GM12878 (cell line): Measurements from ENCODE around the gene MSL3B.

ENCODE experiments used
- ATAC-seq: fragments of 200-7000 bp; cut with Tn5 transposase; 3 replicates; pipeline ENCODE4 v1.9.1; 2020; ENCODE audit warnings: mild to moderate bottlenecking, moderate library complexity
- BruUV-seq: library from RNA; stranded (reverse); fragments of 400-500 nt; replicated peaks from 2 replicates; lab custom pipeline; 2021; lab: Mats Ljungman, UMichigan
- CTCF ChIA-PET: fragments of 300-600 bp; sonication (Branson Sonifier 250); formaldehyde crosslinking; extraction: SDS; loops from one replicate; lab custom pipeline; 2021; ENCODE audit warnings: inconsistent platforms; lab: Yijun Ruan, JAX
- POLR2A ChIA-PET: fragments of 350-600 bp; formaldehyde crosslinking; extraction: SDS; loops from one replicate; lab custom pipeline; 2021; ENCODE audit warnings: inconsistent platforms; lab: Charles Lee
- RAD21 ChIA-PET: fragments of 300-600 bp; sonication (Branson Sonifier 250); formaldehyde crosslinking; loops from one replicate; lab custom pipeline; 2023; ENCODE audit warnings: antibody characterized with exemption; ENCODE audit not compliant: unreplicated experiment; lab: Charles Lee
- SMC1A ChIA-PET: fragments of 300-600 bp; sonication (Branson Sonifier 250); formaldehyde crosslinking; loops from one replicate; lab custom pipeline; 2023; ENCODE audit not compliant: unreplicated experiment, uncharacterized antibody; lab: Charles Lee
- DNase-seq: peaks from one replicate; pipeline ENCODE4 v3.0.0-alpha.2; 2011; ENCODE audit warnings: low read depth, low spot score
- FAIRE-seq: peaks from 3 replicates; lab custom pipeline; 2011; peaks lifted over from hg19 to GRCh38; lab: Jason Lieb, UNC
- H2AFZ ChIP-seq: 2 replicates; pipeline ENCODE4 v1.6.0; 2011; ENCODE audit warnings: low read depth, low read length, control low read depth; ENCODE audit not compliant: control insufficient read depth
- H3K27ac ChIP-seq: 2 replicates; pipeline ENCODE4 v1.5.1; 2011; ENCODE audit warnings: control low read depth; ENCODE audit not compliant: control insufficient read depth, insufficient read depth
- H3K27me3 ChIP-seq, 2 experiments: replicated peaks in 1 of 2; 2 replicates each; pipeline versions ENCODE4 v1.6.0 to v1.6.1; 2011; ENCODE audit warnings: low read length in 1 of 2; ENCODE audit not compliant: control insufficient read depth in 2 of 2, insufficient read depth in 2 of 2
- H3K36me3 ChIP-seq, 2 experiments: 2 replicates each; pipeline ENCODE4 v1.5.1; 2011; ENCODE audit warnings: low read length in 1 of 2; ENCODE audit not compliant: control insufficient read depth in 2 of 2, insufficient read depth in 2 of 2
- H3K4me1 ChIP-seq: 2 replicates; pipeline ENCODE4 v1.6.1; 2011; ENCODE audit warnings: mild to moderate bottlenecking, low read length, moderate library complexity, mixed read lengths; ENCODE audit not compliant: control insufficient read depth, insufficient read depth
- H3K4me2 ChIP-seq: 2 replicates; pipeline ENCODE4 v1.6.0; 2011; ENCODE audit warnings: control low read depth; ENCODE audit not compliant: control insufficient read depth, insufficient read depth
- H3K4me3 ChIP-seq: fragments of 200-600 bp; sonication (generic); 2 replicates; pipeline ENCODE4 v1.5.1; 2016
- H3K79me2 ChIP-seq: 2 replicates; pipeline ENCODE4 v1.6.0; 2011; ENCODE audit warnings: low read length; ENCODE audit not compliant: control insufficient read depth, insufficient read depth
- H3K9ac ChIP-seq: 2 replicates; pipeline ENCODE4 v1.8.0; 2011; ENCODE audit warnings: low read length, control low read depth, mixed read lengths; ENCODE audit not compliant: control insufficient read depth, insufficient read depth
- H3K9me3 ChIP-seq: replicated peaks from 3 replicates; pipeline ENCODE4 v1.5.1; 2011; ENCODE audit warnings: mild to moderate bottlenecking, low read length; ENCODE audit not compliant: control insufficient read depth, insufficient read depth
- H4K20me1 ChIP-seq: 2 replicates; pipeline ENCODE4 v1.6.0; 2011; ENCODE audit not compliant: control insufficient read depth, insufficient read depth
- CHD1 ChIP-seq: IDR thresholded peaks from 2 replicates; pipeline ENCODE4 v1.6.1; 2012; ENCODE audit warnings: low read depth, low read length, improper control_type of control experiment
- NFIC ChIP-seq: IDR thresholded peaks from 2 replicates; pipeline ENCODE4 v1.6.1; 2012; ENCODE audit warnings: low read depth, mild to moderate bottlenecking, inconsistent platforms, low read length, moderate library complexity
- YY1 ChIP-seq: IDR thresholded peaks from 2 replicates; pipeline ENCODE4 v1.6.1; 2011; ENCODE audit warnings: low read depth, mild to moderate bottlenecking, low read length
- ZBTB40 ChIP-seq: fragments of 450-650 bp; IDR thresholded peaks from 2 replicates; pipeline ENCODE4 v1.6.1; 2016; ENCODE audit warnings: mild to moderate bottlenecking, moderate library complexity, borderline replicate concordance
- ZNF384 ChIP-seq: IDR thresholded peaks from 2 replicates; pipeline ENCODE4 v1.6.1; 2012; ENCODE audit warnings: low read depth, mild to moderate bottlenecking, low read length, improper control_type of control experiment, borderline replicate concordance
- WGBS: methylation state at CpG from one replicate; pipeline ENCODE4 v1.1.6; 2016; ENCODE audit warnings: low lambda C conversion rate; ENCODE audit not compliant: insufficient replicate concordance, insufficient coverage; ENCODE audit errors: missing lambda C conversion rate; 5-methylcytosine and 5-hydroxymethylcytosine counted together
- in situ Hi-C: fragments of 300-500 bp; cut with MboI; formaldehyde crosslinking; loops from 9 replicates; pipeline ENCODE4 v1.14.3; 2018; ENCODE audit warnings: mixed read lengths
- intact Hi-C: fragments of 100-400 bp; cut with micrococcal nuclease; formaldehyde crosslinking; loops from one replicate; pipeline ENCODE4 v1.14.2; 2022; ENCODE audit not compliant: unreplicated experiment

The MSL3B gene

GRCh38 chr2:233852056-233852455 lies 16.1 kb downstream of the MSL3B start (continued):
- TF ChIP-seq ZNF384 (no peak), NFIC (no peak), YY1 (no peak)

DNA sequence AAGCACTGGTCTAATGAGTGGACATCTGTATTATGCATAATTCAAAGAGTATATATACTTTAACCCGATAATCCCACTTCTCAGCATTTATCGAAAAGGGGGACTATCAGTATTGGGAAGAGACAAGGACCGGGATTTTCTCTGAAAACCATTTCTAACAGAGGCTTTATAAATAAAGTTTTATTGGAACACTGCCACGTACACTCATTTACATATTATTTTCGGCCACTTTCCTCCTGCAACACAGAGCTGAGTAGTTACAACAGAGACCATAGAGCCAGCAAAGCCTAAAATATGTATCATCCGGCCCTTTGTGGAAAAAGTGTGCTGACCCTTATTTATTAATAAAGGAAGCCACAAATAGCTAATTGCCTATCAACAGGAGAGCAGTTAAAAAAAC lies 17.0 kb downstream of the MSL3B start:
- no peaks in the 10 kb centered on the region for H3K9me3 ChIP-seq
- no peak overlapping the region for H3K4me3 ChIP-seq
- H3K4me2 ChIP-seq = no peak overlapping the region
- no peak overlapping the region for H3K9ac ChIP-seq
- ATAC-seq (no peak), DNase-seq (no peak), FAIRE-seq (no peak)
- 0 out of 2 replicates have a peak, but pooled peaks cover 2% of the 10 kb centered on the region for H4K20me1 ChIP-seq
- peaks cover 43% of the 10 kb centered on the region for H3K79me2 ChIP-seq
- BruUV-seq = no TSS peak
- WGBS = 79% methylated on average over 6 of the region's 6 CpGs
- no peaks in the 10 kb centered on the region for H3K27me3 ChIP-seq
- no peak overlapping the region for H2AFZ ChIP-seq
- in situ Hi-C loops = no loop called here
- CTCF ChIA-PET = interaction anchor here (1.0 to 1.1 kb wide), 2 partner anchors 8 to 12 kb away, joined by 3 read pairs; no protein-coding TSS in a partner anchor
- POLR2A ChIA-PET = no interaction called here
- SMC1A ChIA-PET = no interaction called here
- no peak overlapping the region for H3K27ac ChIP-seq
- peaks cover 7% of the 10 kb centered on the region; the same call in 1 of the 2 replicates for H3K4me1 ChIP-seq
- RAD21 ChIA-PET = no interaction called here
- no peak for TF ChIP-seq CHD1
- peak; percentile 91 for TF ChIP-seq ZBTB40
- TF ChIP-seq, all 136 proteins: peak for 1
- intact Hi-C loops = loop anchor here (5.0 kb wide), 1 partner anchor 789 kb away; the partner anchor contains the start of gene INPP5D
- peaks cover 25 to 29% of the 10 kb centered on the region in 2 experiments for H3K36me3 ChIP-seq
